Stimulated activated CD4-positive, alpha-beta T cell treated with anti-CD3 and anti-CD28 coated beads, Interleukin-2, amount 100 ng/mL, for 24 hours (primary cell): ENCODE measurements around the gene C8A.
A peak's percentile ranks its signal among the peaks of the same experiment; 100 is the strongest.

Experiments
- DNase-seq, 2 donors: peaks; one replicate each; pipeline ENCODE4 v3.0.0-alpha.2; 2020

C8A gene

DNA sequence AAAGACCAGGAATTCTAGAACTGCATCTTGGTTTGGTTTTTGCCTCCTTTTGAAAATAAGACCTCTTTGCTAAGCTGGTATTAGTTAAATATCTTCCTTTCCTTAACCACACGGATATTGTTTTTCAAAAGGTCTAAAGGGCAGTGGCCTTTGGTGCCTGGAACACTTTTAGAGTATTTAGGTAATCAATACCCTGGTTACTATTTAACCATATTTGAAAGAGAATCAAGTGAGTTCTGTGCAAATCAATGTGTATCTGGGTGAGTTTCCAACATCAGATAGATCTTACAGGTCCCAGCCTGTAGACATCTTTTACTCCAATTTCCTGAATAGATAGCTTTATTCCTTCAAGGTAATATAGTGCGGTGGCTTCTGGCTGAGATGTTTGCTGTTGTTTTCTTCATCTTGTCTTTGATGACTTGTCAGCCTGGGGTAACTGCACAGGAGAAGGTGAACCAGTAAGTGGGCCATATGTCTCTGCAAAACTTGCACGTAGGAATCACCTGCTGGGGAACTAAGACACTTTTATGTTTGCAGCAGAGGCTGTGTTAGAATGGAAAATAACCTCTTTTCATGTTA, at the start of gene C8A:
C8A (plus strand) TSS at position 277 of the 579 bp plus-strand sequence; CDS start at position 382, 105 bp downstream.
- DNase-seq, result no peak

DNA sequence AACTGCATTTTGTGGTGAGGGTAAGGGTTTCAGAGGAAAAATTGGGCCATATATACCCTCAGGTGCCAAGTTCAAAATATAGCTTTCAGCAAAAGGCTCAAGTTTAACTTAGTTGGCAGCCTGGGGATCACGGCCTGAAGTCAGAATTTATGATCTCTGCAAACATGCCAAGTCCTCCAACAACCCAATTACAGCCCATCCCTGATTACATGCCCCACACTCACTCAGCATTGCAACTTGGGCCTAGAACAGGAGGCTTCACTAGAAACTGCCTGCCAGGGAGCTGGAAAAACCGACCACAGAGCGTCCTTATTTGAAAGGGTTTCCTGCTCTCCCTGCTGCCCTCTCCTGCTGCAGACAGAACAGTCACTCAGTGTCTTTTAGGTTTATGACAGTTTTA, 47.8 kb upstream of the C8A start:
- DNase-seq, result no peak

DNA sequence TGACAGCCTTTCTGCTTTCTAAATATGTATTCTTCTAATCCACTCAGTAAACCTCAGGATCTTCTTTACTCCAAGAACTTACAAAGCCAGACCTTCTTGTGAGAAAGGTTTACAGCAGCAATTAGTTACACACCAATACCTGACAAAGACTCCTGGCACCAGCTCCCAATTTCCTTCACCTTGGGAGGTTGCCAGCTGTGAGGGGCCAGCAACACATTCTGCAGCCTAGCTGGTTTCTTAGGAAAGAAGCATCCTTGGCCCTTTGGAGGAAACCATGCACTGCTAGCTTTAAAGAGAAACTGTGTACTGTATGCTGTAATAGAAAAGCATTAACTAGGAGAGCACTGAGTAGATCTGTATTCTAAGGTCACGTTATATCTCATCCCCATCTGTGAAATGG, 46.2 kb upstream of the C8A start:
- no peak for DNase-seq

DNA sequence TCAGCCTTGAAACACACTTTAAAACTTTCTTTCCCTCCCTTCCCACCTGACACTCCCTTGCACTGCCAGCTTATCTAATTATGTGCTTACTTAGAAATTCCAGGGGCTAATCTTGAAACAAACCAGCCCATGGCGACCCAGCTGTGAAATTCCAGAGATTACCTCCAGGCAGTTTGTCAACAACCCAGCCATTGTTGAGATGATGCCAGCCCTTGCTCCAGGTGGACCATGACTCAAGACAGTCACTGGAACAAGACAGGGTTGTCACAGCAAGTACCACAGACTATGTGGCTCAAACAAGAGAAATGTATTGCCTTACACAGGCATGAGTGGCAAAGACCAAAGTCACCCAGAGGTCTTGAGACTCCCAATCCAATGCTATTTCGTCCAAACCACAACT, 43.3 kb upstream of the C8A start:
- DNase-seq, result no peak

DNA sequence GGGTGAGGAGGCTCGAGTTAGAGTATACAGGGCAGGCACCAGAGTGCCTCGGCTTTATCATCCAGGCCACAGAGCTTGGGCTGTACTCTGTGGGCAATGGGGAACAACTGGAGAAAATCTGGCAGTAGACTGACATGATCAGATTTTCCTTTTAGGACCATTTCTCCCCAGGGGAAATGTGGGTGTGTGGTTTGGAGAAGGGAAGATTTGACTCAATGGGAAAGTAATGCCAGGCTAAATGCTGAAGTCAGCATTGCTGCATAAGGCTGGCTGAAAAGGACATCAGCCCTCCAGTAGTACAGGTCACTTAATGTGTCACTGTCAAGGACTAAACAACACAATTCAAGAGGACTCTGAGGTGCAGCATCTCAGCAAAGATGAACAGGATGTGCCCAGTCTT, 40.4 kb upstream of the C8A start:
- no peak for DNase-seq

DNA sequence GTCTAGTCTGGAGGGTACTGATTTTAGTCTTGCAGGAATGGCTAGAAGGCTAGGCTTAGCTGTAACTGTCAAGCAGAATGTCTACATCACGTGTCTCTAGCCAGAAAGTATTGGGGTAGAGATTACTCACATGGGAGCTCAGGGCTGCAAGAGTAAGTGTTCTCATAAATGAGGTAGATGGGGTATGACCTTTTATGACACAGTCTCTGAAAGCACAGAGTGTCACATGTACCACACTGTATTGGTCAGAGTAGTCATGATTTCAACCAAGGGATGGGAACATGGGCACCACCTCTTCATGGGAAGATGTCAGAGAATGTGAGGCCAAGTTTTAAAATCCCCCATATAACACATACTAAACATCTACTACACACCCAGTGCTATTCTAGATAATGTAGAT, 38.3 kb upstream of the C8A start:
- DNase-seq, result no peak

DNA sequence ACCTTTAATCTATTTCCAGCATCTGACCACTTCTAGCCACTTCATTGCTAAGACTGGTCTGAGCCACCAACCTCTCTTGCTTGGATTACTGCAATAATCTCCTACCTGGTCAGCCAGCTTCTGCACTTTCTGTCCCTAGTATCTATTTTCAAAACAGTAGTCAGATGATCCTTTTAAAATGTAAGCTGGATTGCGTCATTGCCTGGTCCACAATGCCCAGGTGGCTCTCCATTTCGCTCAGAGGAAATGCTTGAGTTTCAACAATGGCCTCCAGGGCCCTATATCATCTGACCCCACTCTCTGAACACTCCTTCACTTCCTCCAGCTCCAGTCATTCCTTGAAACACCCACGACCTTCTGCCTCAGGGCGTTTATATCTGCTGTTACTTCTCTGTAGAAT, 37.7 kb upstream of the C8A start:
- no peak for DNase-seq

DNA sequence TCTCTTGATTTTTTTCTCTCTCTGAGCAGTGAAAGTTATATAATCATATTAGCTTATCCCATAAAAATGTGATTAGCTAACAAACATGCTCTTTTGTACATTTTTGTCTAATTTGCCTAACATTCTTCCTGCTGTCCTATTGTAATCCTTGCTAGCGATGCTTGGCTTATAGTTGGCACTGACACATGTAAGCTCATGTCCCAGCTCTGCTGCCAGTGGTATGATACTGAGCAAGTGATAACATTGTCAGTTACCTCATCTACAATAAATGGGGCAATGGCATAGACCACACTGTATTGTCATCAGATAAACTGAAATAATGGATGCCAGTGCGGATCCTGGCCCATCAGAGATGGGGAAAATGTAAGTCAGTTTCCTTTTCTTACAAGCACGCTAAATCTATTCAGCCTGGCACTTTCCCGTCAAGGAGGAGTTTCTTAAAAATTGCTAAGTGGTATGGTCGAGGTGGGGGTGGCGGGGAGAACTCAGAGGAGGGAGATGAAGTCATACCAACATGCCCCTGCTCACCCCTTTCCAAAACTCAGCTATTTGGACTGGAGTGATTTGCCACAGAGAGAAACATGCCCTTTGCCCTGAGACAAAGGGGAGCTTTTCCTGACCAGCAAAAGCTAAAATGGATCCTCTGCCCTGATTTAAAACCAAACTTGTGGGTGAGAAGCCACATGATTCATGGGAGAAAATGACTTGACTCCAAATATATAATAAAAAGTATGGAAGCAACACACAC, 36.7 kb upstream of the C8A start:
- DNase-seq, result no peak

DNA sequence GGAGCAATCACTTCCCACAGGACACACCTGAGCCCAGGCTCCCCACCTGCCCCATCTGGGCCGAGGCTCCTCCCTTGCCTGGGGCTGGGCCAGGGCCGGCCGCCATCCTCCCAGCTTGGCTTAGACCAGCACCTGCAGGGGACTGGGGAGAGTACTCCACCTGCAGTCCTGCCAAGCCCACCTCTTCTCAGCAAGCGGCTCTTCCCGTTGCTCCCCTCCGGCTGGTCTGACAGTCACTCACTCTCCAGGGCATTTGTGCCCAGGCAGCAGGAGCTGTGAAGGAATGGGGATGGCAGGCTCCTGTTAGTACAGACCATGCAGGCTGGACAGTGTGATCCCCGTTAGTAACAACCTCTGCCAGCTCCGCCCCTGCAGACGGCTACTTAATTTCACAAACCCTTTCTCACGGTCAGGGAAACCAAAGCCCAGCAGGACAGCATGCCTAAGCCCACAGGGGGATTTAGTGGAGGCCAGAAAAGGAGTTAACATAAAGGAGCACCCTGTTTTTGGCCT, 35.2 kb upstream of the C8A start, which contains the start of gene FYB2:
FYB2 (minus strand) TSS at position 18 of the 513 bp plus-strand sequence. CDS start 114 bp downstream, outside the sequence.
- DNase-seq, result no peak

DNA sequence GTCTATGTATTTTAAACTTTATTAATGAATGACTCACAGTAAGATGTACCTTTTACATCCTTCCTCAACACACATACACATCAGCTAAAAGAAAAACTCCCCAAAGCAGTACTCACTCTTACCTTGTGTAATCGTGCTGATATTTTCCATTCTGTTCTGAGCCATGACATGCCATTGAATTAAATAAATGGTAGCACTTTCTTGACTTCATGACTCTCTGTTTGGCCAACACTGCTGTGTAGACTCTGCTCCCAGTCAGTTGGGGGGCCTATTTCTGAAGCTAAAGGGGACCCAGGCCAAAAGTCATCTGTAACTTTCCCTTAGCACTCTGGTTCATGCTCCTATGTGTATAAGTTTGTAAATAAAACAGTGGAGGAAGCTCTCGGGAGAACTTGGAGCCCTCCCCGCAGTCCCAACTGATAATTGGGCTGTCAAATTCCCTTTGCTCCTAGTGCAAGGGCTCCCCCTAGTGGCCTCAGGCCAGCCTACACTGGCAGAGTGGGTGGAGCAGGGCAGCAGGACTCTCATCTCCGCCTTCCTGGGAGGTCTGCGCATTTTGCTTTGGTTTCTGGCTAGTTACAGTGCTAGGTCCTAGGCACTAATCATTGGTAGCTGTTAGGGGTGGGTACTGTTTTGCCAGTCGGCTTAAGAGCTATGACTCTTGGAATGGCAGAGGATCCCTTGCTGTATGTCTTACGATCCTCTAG, 33.7 kb upstream of the C8A start:
- peak; percentile 76 to 85 for DNase-seq

DNA sequence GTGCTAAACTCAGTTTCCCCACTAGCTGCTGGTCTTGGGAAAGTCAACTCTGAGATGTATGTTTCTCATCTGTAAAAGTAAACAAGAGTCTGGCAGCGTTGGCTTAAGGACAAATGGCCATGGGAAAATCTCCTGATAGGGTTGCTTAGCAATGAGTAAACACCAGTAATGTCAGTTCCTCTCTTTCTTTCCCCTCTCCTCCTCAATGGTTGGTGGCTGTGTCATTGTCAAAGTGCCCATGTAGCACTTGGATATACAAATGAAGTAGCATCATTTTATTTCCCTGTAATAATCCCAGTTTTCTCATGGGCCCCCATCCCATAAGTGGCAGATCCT, 33.2 kb upstream of the C8A start:
- no peak for DNase-seq

DNA sequence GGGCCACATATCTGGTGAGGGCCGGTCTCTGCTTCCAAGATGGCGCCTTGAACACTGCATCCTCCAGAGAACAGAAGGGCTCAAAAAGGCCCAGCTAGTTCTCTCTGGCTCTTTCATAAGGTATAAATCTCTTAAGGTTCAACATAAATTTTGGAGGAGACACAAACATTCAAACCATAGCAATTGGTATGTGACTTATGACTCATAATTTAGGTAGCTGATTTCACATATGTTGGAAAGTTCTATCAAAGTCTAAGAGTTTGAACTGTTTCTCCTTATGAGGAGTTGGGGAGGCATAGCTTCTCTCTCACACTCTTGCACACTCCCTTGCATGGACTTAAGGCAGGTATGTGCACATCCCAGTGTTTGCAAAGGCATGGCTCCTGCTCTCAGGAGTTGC, 30.3 kb upstream of the C8A start:
- DNase-seq, result no peak

DNA sequence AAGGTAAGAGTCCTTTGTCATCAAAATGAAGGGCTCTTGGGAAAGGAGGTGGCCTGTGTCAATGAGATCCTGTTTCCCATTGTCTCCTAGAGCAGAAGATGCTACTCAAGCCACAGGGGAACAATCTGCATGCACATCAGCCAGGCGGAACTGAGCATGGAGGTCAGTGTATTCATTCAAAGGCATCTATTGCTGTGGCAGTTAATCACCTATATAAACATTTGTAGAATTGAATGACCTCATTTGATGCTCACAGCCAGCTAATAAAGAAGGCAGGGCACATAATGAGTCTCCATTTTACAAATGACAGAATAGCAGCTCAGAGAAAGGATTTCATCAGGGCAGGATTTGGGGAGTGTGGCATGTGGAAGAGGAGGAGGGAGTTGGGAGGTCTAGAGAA, 29.7 kb upstream of the C8A start:
- DNase-seq, result no peak

DNA sequence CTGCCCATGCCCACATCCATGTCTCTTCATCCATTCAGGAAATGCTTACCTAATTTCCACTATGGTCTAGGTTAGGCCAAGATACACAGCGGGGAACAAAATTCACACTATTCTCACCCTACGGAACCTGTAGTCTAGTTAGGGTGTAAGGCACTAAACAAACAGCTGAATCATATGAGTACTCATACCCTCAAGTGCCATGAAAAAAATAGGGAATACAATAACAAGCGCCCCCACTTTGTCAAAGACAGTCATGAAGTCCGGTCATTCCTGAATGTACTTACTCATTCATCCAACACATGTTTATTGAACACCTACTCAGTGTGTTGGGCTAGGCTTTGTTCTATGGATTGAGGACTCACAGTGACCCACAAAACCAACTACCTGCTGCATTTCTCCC, 29.2 kb upstream of the C8A start:
- no peak for DNase-seq

DNA sequence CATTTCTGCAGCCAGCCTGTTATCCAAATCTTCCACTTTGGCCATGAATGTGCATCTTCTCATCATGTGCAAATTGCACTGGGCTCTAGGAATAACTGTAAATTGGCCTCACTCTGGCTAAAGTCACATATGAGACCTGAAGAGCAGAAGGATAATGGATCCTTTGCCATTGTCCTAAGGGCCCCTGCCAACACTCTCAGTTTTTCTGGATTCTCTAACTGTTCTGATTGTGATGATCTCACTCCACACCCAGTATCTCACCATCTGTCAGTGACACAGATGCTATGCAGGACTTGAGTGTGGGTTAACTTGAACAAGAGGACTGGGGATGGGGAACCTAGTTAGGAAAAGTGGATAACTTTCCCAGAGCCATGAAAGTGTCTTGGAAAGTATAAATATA, 26.9 kb upstream of the C8A start:
- no peak for DNase-seq

DNA sequence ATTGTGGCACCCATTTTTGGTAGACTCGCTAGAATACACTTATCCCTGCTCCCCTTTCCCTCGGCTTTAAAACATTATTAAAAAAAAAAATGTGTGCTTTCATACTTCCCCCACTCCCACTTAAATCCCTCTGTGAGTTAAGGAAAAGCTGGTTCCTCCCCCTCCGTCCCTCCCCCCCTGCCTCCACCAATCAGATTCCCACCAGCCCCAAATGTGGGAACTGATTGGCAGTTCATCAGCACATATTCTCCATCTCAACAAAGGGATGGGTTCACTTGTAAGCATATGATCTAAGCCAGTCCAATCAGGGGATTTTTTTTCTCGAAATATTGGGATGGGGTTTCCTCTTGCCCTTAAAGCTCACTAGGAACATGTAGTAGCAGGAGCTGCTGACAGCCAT, 24.5 kb upstream of the C8A start:
- no peak for DNase-seq

DNA sequence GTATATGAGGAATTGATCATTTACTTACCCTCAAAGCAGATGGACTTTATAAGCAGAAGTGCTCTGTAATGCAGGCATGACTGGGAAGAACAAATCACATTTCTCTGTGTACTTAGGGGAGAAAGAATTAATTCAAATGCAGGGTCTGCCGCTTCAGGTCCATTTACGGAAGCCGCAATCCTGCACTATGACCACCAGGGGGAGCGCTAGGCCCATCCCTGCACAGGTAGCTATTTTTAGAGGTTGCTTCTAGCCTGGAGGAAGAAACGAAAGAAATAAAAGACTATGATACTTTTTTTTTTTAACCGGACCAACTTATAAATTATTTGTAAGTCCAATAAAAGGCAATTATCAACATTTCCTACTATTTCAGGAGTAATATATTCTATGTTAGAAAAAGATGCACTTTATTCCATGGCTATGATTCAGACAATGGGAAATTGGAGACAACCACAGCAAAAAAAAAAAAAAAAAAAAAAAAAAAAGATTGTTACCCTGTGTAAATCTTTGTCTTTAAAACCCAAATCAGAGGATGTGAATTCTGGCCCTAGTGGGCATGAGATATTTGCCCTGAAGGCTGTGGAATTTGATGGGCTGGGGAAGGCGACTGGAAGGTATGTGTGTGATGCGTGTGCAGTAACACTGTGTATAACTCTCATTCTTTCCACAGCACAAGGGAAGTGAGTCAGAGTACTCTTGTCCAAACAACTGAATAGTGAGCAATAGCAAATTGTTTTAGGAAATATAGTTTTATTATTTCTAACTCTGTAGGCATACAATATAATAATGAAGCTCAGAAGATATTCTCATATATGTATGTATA, 22.5 kb upstream of the C8A start:
- DNase-seq, result peak; percentile 67 to 73

DNA sequence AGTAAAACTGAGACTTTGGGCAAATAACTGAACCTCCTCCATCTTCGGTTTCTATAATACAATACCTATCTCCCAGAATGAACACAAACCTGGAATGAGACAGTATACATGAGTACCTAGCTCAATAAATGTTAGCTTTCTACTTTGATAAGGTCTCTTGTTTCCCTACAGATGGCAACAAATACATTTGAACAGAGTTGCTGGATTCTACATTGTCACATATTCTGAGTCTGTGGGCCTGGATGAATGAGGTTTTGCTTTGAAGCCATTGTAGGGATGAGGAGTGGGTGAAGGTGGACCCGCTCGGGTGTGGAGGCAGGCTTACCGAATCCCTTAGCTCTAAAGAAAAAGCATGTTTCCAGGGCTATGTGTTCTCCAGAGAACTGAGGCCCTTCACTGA, 21.5 kb upstream of the C8A start:
- no peak for DNase-seq

DNA sequence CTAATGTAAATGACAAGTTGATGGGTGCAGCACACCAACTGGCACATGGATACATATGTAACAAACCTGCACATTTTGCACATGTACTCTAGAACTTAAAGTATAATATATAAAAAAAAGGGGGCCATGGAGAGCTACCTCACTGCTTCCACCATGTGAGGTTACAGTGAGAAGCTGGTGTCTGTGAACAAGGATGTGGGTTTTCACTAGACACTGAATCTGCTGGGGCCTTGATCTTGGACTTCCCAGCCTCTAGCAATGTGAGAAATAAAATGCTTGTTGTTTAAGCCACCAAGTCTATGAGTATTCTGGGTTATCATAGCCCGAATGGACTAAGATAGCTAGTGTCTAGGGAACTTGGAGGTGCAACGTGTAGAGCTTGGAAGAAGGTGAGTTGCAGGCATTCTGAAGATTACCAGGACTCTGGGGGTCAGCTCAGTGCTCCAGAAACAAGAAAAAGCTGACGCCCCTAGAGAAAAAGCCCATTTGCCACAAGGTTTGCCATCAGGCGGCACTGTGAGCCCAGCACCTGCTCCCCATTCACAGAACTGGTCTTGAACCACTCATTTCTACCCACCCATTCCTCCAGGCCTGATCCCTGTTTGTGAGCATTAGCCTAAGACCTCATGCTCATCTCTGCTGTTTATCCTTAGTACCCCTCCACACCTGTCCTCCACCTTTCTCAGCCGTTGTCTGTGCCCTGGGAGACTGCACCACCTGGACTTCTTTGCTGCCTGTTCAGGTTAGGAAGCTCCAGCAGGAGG, 20.3 kb upstream of the C8A start:
- no peak for DNase-seq

DNA sequence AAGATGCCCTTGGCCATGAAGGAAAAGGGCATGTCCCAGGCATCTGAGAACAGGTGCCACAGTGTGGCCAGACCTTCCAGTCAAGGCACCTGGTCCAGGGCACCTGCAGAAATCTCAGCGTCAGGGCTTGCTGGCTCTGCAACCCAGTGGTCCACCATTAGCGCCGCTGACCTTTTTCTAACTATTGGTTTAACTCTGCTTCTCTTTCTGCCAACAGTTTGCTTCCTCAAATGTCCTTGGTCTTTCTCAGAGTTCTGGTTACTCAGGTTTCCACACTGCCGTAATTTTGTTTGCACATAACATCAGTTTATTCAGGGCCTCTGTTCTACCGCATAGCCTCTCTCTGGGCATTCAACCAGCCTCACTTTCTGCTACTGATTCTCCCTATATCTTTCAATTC, 18.9 kb upstream of the C8A start:
- DNase-seq, result no peak

DNA sequence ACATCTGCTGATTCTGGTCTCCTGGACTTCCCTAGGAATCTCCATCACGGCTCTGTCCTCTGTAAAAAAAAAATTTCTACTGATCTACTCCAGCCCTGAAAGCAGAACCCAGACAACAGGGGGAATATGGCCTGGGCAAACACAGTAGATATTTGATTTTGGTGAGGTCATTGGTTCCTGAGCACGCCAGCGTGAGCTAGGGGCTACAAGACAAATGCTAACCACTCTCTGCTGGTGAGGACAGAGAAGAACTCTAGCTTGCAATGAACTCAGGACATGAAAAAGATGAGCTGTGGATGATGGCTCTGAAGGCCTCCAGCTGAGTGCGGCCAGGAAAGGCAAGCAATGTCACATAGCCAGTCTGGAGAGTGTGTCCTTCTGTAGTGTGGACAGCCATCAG, 18.2 kb upstream of the C8A start:
- DNase-seq, result no peak

DNA sequence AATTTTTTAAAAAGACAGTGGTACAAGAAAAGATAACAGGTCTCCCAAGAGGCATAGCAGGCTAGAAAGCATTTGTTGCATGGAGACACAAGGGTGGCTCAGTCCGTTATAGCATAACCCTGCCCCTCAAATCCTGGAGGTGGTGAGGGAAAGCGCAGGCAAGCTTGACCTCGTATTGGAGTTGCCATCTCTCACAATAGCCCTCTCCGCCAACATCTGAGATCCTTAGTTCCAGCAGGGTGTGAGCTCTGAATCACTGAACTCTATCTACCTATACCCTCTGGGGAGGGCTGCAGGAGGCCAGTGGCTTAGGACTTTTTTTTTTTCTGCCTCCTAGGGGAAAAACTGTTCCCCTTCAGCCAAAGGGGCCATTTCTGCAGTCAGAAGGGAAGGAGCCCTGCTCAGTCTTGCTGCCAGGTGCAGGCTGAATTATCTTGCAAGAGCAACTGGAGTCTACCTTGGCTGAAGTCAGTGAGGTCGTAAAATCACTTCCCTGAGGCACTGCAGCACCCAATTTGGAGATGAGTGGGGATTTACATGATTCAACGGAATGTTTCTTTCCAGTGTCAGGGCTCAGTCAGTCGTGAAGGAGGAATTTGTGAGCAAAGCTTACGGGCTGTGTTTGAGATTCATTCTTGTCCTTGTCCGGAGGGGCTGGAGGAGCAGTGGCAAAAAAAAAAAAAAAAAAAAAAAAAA, 17.2 kb upstream of the C8A start:
- DNase-seq, result no peak
